IPS-NIHi11 (cell line): ENCODE data around the gene ZNF93.
"Not testable (repeated sequence)": the region's sequence is repeated elsewhere in the genome, so short reads cannot be mapped to it uniquely, and the experiment has no call there.

Source experiments
- DNase-seq: peaks from one replicate; pipeline ENCODE4 v3.0.0; 2012; ENCODE audit warnings: mixed read lengths, low spot score

ZNF93 gene

GRCh38 chr19:19938449-19938848 lies 37.7 kb downstream of the ZNF93 start:
- DNase-seq: no peak

GRCh38 chr19:19943848-19944582 lies 43.3 kb downstream of the ZNF93 start:
- DNase-seq: no peak

- no peak for DNase-seq
Observed at GRCh38 chr19:19944583-19944880, 43.8 kb downstream of the ZNF93 start.

- DNase-seq: no peak
Observed at GRCh38 chr19:19946226-19946625, 45.5 kb downstream of the ZNF93 start.

GRCh38 chr19:19948800-19949199 lies 48.1 kb downstream of the ZNF93 start:
- DNase-seq: no peak

- DNase-seq: no peak
Observed at GRCh38 chr19:19955208-19955607, 54.5 kb downstream of the ZNF93 start.

GRCh38 chr19:19956434-19957075 lies 55.8 kb downstream of the ZNF93 start:
- DNase-seq: peak; percentile 82

GRCh38 chr19:19957766-19958165 lies 57.0 kb downstream of the ZNF93 start:
- DNase-seq: not testable (repeated sequence)

- not testable (repeated sequence) for DNase-seq
Observed at GRCh38 chr19:19959151-19959799, 58.5 kb downstream of the ZNF93 start.

- DNase-seq: no peak
Observed at GRCh38 chr19:19964416-19964815, 63.7 kb downstream of the ZNF93 start.

- DNase-seq: not testable (repeated sequence)
Observed at GRCh38 chr19:19966126-19966525, 65.4 kb downstream of the ZNF93 start.

- DNase-seq: no peak
Observed at GRCh38 chr19:19966862-19967261, 66.1 kb downstream of the ZNF93 start.
